K562 (cell line): Measurements from ENCODE around the gene HEXIM2. TPM values are rescaled to one million over a fixed set of nuclear protein-coding genes. Genes with fewer than 3 reads are reported as not detected.

ENCODE experiments used
- AFF1 ChIP-seq, 2 experiments: fragments of 450-650 bp; IDR thresholded peaks; 2 replicates each; pipeline ENCODE4 v1.6.1; 2018; ENCODE audit warnings: mild to moderate bottlenecking in 2 of 2, low read depth in 1 of 2; ENCODE audit not compliant: partially characterized antibody in 2 of 2
- ARID3A ChIP-seq: IDR thresholded peaks from 2 replicates; pipeline ENCODE4 v1.6.1; 2012; ENCODE audit warnings: low read depth, low read length, improper control_type of control experiment, borderline replicate concordance
- ATF3 ChIP-seq, 2 experiments: fragments of 450-650 bp in 1 of 2; sonication (generic) in 1 of 2; formaldehyde crosslinking in 1 of 2; IDR thresholded peaks in 1 of 2; conservative IDR thresholded peaks in 1 of 2; 2 replicates each; pipeline versions ENCODE4 v1.6.1 to v1.8.1; 2016 to 2023; ENCODE audit warnings: mild to moderate bottlenecking in 2 of 2, moderate library complexity in 2 of 2, inconsistent platforms in 1 of 2, missing genetic modification reagents in 1 of 2
- CEBPB ChIP-seq: fragments of 450-650 bp; IDR thresholded peaks from 2 replicates; pipeline ENCODE4 v1.6.1; 2016; ENCODE audit warnings: missing genetic modification characterization, missing compliant biosample characterization
- E2F1 ChIP-seq: sonication (generic); formaldehyde crosslinking; IDR thresholded peaks from 2 replicates; pipeline ENCODE4 v1.8.1; 2023; ENCODE audit warnings: mild to moderate bottlenecking, missing genetic modification reagents, moderate library complexity
- ESRRA ChIP-seq: fragments of 450-650 bp; IDR thresholded peaks from 2 replicates; pipeline ENCODE4 v1.6.1; 2014; ENCODE audit warnings: low read depth, mild to moderate bottlenecking, moderate library complexity, borderline replicate concordance
- FOS ChIP-seq: IDR thresholded peaks from 3 replicates; pipeline ENCODE4 v1.6.1; 2011; ENCODE audit not compliant: insufficient read length; ENCODE audit errors: extremely low read depth
- HDGF ChIP-seq: fragments of 450-650 bp; IDR thresholded peaks from 2 replicates; pipeline ENCODE4 v1.6.1; 2016
- ILF3 ChIP-seq: fragments of 450-650 bp; IDR thresholded peaks from 2 replicates; pipeline ENCODE4 v1.6.1; 2018; ENCODE audit warnings: antibody characterized with exemption, mild to moderate bottlenecking, moderate library complexity, borderline replicate concordance
- MAFF ChIP-seq: IDR thresholded peaks from 2 replicates; pipeline ENCODE4 v1.6.1; 2012; ENCODE audit warnings: low read length, improper control_type of control experiment
- NCOA1 ChIP-seq: fragments of 450-650 bp; IDR thresholded peaks from 2 replicates; pipeline ENCODE4 v1.6.1; 2016; ENCODE audit warnings: low read depth
- NFE2L1 ChIP-seq: fragments of 450-650 bp; IDR thresholded peaks from 2 replicates; pipeline ENCODE4 v1.6.1; 2016; ENCODE audit warnings: missing genetic modification characterization, low read depth, mild to moderate bottlenecking, missing compliant biosample characterization, moderate library complexity, borderline replicate concordance
- PHF20 ChIP-seq: fragments of 450-650 bp; IDR thresholded peaks from 2 replicates; pipeline ENCODE4 v1.6.1; 2018; ENCODE audit not compliant: partially characterized antibody
- SMAD1 ChIP-seq: fragments of 150-350 bp; IDR thresholded peaks from 2 replicates; pipeline ENCODE4 v1.6.1; 2014; ENCODE audit warnings: low read length, low read depth; ENCODE audit not compliant: partially characterized antibody
- TCFL5 ChIP-seq: fragments of 250-450 bp; sonication (Bioruptor Pico); conservative IDR thresholded peaks from 2 replicates; pipeline ENCODE4 v1.6.1; 2021; ENCODE audit warnings: mild to moderate bottlenecking, moderate library complexity, matching md5 sums
- TEAD1 ChIP-seq, 2 experiments: fragments of 450-650 bp in 1 of 2; sonication (generic) in 1 of 2; formaldehyde crosslinking; IDR thresholded peaks; 2 replicates each; pipeline versions ENCODE4 v1.4.0 to v1.8.0; 2020 to 2022; ENCODE audit warnings: mild to moderate bottlenecking in 2 of 2, missing genetic modification reagents in 1 of 2
- ZFP30 ChIP-seq: fragments of 250-450 bp; sonication (Bioruptor Pico); IDR thresholded peaks from 2 replicates; pipeline ENCODE4 v1.8.0; 2022; ENCODE audit warnings: moderate library complexity, mild to moderate bottlenecking, inconsistent platforms, borderline replicate concordance
- ZNF778 ChIP-seq: fragments of 450-650 bp; formaldehyde crosslinking; IDR thresholded peaks from 2 replicates; pipeline ENCODE4 v1.4.0; 2020; ENCODE audit warnings: mild to moderate bottlenecking, moderate library complexity
- polyA plus RNA-seq, 8 experiments: library from polyadenylated mRNA; depleted of rRNA in 4 of 8; stranded (reverse) in 5 of 8; unstranded in 3 of 8; fragments of >200 nt; fragmentation: Nextera tagmentation in 2 of 8; fragmentation: Illumina TruSeq in 1 of 8; extraction: Ambion mirVana in 2 of 8; extraction: Trizol in 1 of 8; gene quantifications; 2 replicates each; pipeline versions ENCODE4 v1.2.1 to v1.2.3, GENCODE V29; 2011 to 2014; ENCODE audit warnings: inconsistent platforms in 1 of 8, missing spikeins in 1 of 8
- total RNA-seq, 7 experiments: library from RNA; depleted of rRNA in 6 of 7; stranded (reverse); fragments of >200 nt in 6 of 7; fragmentation: Illumina TruSeq in 2 of 7; extraction: Trizol in 2 of 7; gene quantifications; 2 replicates each; pipeline versions ENCODE4 v1.2.1 to v1.2.3, GENCODE V29; 2011 to 2021; ENCODE audit warnings: low replicate concordance in 1 of 7

HEXIM2 gene
- total and polyA plus RNA-seq, 9 of the 15 experiments (the other 6 are each of a cell fraction or from before 2014, with no cell fraction given), result 0.69 to 3.4 (median 1.1) TPM; not detected in 2

GRCh38 chr17:45148183-45149036 is 13.3 kb upstream of the HEXIM2 start, which contains the start of gene HEXIM1 (continued):
- TF ChIP-seq AFF1 (IDR thresholded peaks at IDR 0.05; ENCODE audit: low read depth in 1 of 2, partially characterized antibody in 2 of 2) (peak; percentile 81 to 94), NCOA1 (peak; percentile 87), ATF3 (IDR thresholded peaks at IDR 0.05) (peak; percentile 57; the same call in 1 of the 2 replicates), ATF3 (CRISPR knock-in tag; conservative IDR thresholded peaks at IDR 0.05) (0 out of 2 replicates have a peak, but pooled peaks have one; percentile 45), ILF3 (peak; percentile 99), MAFF (peak; percentile 16; the same call in 1 of the 2 replicates), ESRRA (peak; percentile 33; the same call in 1 of the 2 replicates), TEAD1 (CRISPR knock-in tag; IDR thresholded peaks at IDR 0.05) (peak in 1 of 2 experiments; percentile 86; a peak in 3 of 4 replicates), E2F1 (CRISPR knock-in tag) (no peak; the same call in none of the 2 replicates), PHF20 (peak; percentile 74), HDGF (no peak), SMAD1 (peak; percentile 97), TCFL5 (CRISPR knock-in tag) (no peak), ZFP30 (CRISPR knock-in tag) (peak; percentile 71; the same call in 1 of the 2 replicates), ARID3A (no peak), NFE2L1 (tag) (no peak), CEBPB (tag) (no peak), ZNF778 (CRISPR knock-in tag) (no peak), FOS (peak; percentile 57)
